ENCODE measurements around the gene MARVELD3.

- TF ChIP-seq EZH2 (IDR thresholded peaks at IDR 0.05; ENCODE audit: borderline replicate concordance, low read length) (no peak), CTCF (conservative IDR thresholded peaks at IDR 0.05 in 1 of 2, IDR thresholded peaks at IDR 0.05 in 1 of 2; ENCODE audit: extremely low read depth in 1 of 2, insufficient read depth in 1 of 2, low read depth in 1 of 2, low read length in 2 of 2) (no peak)
These were observed 16.9 kb upstream of the MARVELD3 start for GRCh38 chr16:71609066-71609465.

All from mammary epithelial cell (primary cell).